CD4-positive, alpha-beta memory T cell (primary cell): ENCODE results near the gene SOX8. TPM values are rescaled to one million over a fixed set of nuclear protein-coding genes. Genes with fewer than 3 reads are reported as not detected.
"Not testable (repeated sequence)": the region's sequence is repeated elsewhere in the genome, so short reads cannot be mapped to it uniquely, and the experiment has no call there.

ENCODE experiments used
- CTCF ChIA-PET: fragments of 350-600 bp; sonication (Branson Sonifier 250); formaldehyde crosslinking; loops from one replicate; lab custom pipeline; 2021; ENCODE audit warnings: inconsistent platforms; ENCODE audit not compliant: partially characterized antibody; lab: Charles Lee
- POLR2A ChIA-PET: fragments of 350-600 bp; sonication (Branson Sonifier 250); formaldehyde crosslinking; loops from one replicate; lab custom pipeline; 2021; ENCODE audit not compliant: partially characterized antibody; lab: Charles Lee
- DNase-seq, 5 donors: peaks; one replicate each; pipeline versions ENCODE4 v3.0.0 to v3.0.0-alpha.2; 2020 to 2022; ENCODE audit warnings: mixed read lengths in 1 of 5
- H3K27ac ChIP-seq: one replicate; pipeline ENCODE4 v1.7.0; 2013; ENCODE audit warnings: low read depth, low read length
- H3K27me3 ChIP-seq: 2 replicates; pipeline ENCODE4 v1.7.0; 2013; ENCODE audit warnings: mild to moderate bottlenecking, low read length, moderate library complexity; ENCODE audit not compliant: insufficient read depth
- H3K36me3 ChIP-seq: 2 replicates; pipeline ENCODE4 v1.7.0; 2013; ENCODE audit warnings: mild to moderate bottlenecking, low read length, moderate library complexity; ENCODE audit not compliant: insufficient read depth
- H3K4me1 ChIP-seq: 2 replicates; pipeline ENCODE4 v1.7.0; 2013; ENCODE audit warnings: mild to moderate bottlenecking, low read length, moderate library complexity; ENCODE audit not compliant: insufficient read depth
- H3K4me3 ChIP-seq, 2 donors: one replicate each; pipeline ENCODE4 v1.7.0; 2013; ENCODE audit warnings: low read length in 2 of 2, mild to moderate bottlenecking in 1 of 2
- H3K9me3 ChIP-seq, 2 donors: one replicate each; pipeline ENCODE4 v1.7.0; 2013; ENCODE audit warnings: low read length in 2 of 2, control low read depth in 1 of 2; ENCODE audit not compliant: control insufficient read depth in 1 of 2
- H3K27ac Mint-ChIP-seq, 7 donors: one replicate each; pipeline ENCODE4 v1.8.0; 2020 to 2021; ENCODE audit warnings: mixed read lengths in 7 of 7, mild to moderate bottlenecking in 6 of 7, inconsistent platforms in 3 of 7, moderate library complexity in 3 of 7
- H3K27me3 Mint-ChIP-seq, 2 donors: one replicate each; pipeline ENCODE4 v1.8.0; 2020 to 2021; ENCODE audit warnings: mixed read lengths in 2 of 2
- H3K36me3 Mint-ChIP-seq, 2 donors: one replicate each; pipeline ENCODE4 v1.8.0; 2020 to 2021; ENCODE audit warnings: mixed read lengths in 2 of 2, inconsistent platforms in 1 of 2, mild to moderate bottlenecking in 1 of 2
- H3K4me1 Mint-ChIP-seq, 4 donors: one replicate each; pipeline ENCODE4 v1.8.0; 2020 to 2021; ENCODE audit warnings: mixed read lengths in 4 of 4, mild to moderate bottlenecking in 1 of 4
- H3K4me3 Mint-ChIP-seq, 8 donors: one replicate each; pipeline ENCODE4 v1.8.0; 2020 to 2021; ENCODE audit warnings: mixed read lengths in 8 of 8, mild to moderate bottlenecking in 7 of 8, moderate library complexity in 6 of 8, inconsistent platforms in 3 of 8
- H3K9me3 Mint-ChIP-seq, 8 donors: one replicate each; pipeline ENCODE4 v1.8.0; 2020 to 2021; ENCODE audit warnings: mixed read lengths in 8 of 8, mild to moderate bottlenecking in 5 of 8, inconsistent platforms in 3 of 8, moderate library complexity in 1 of 8
- intact Hi-C: fragments of 100-400 bp; cut with micrococcal nuclease; formaldehyde crosslinking; loops from one replicate; pipeline ENCODE4 v1.15.1; 2023
- polyA plus RNA-seq, 2 donors: library from polyadenylated mRNA; unstranded; fragments of 300-500 nt; fragmentation: Illumina TruSeq; gene quantifications; one replicate each; pipeline ENCODE4 v1.2.3, GENCODE V29; 2021
- total RNA-seq, 2 experiments: library from RNA; stranded (reverse); gene quantifications; one replicate each; pipeline ENCODE4 v1.2.3, GENCODE V29; 2021

The SOX8 gene
- total and polyA plus RNA-seq, 4 experiments from 2014 or later = 0.47 to 3.4 (median 2.4) TPM

GRCh38 chr16:953818-954217 lies 27.8 kb upstream of the SOX8 start:
- H3K4me1 ChIP-seq, intact Hi-C loops, H3K27ac Mint-ChIP-seq, H3K4me3 Mint-ChIP-seq, H3K27me3 ChIP-seq, H3K9me3 ChIP-seq, CTCF ChIA-PET, DNase-seq, H3K9me3 Mint-ChIP-seq, H3K27me3 Mint-ChIP-seq, H3K4me3 ChIP-seq, H3K27ac ChIP-seq: not testable (repeated sequence)
- POLR2A ChIA-PET = interaction anchor here (2.9 kb wide), 1 partner anchor 10 kb away, joined by 11 read pairs; no protein-coding TSS in a partner anchor
- H3K4me1 Mint-ChIP-seq = peaks cover 5 to 27% (median 11%) of the 10 kb centered on the region in 4 donors
- peaks cover 12 to 20% of the 10 kb centered on the region in 2 donors for H3K36me3 Mint-ChIP-seq
- H3K36me3 ChIP-seq = peaks cover 22% of the 10 kb centered on the region

DNA sequence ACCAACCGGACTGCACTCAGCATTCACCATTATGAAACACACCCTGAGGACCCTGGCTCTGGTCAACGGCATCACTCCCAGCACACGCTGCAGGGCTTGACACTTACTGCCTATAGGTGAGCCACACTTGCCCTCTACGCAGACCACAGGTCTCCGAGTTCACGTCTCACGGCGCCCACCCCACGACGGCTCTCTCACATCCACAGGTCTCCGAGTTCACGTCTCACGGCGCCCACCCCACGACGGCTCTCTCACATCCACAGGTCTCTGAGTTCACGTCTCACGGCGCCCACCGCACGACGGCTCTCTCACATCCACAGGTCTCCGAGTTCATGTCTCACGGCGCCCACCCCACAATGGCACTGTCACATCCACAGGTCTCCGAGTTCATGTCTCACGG lies 25.8 kb upstream of the SOX8 start:
- H3K4me3 ChIP-seq, intact Hi-C loops, H3K4me1 ChIP-seq, H3K9me3 Mint-ChIP-seq, CTCF ChIA-PET, H3K9me3 ChIP-seq, H3K4me3 Mint-ChIP-seq, POLR2A ChIA-PET, DNase-seq, H3K27me3 Mint-ChIP-seq, H3K27ac Mint-ChIP-seq, H3K27me3 ChIP-seq, H3K27ac ChIP-seq: not testable (repeated sequence)
- Mint-ChIP-seq H3K36me3 (peaks cover 12 to 20% of the 10 kb centered on the region in 2 donors), H3K4me1 (peaks cover 12 to 36% (median 15%) of the 10 kb centered on the region in 4 donors)
- peaks cover 22% of the 10 kb centered on the region for H3K36me3 ChIP-seq

DNA sequence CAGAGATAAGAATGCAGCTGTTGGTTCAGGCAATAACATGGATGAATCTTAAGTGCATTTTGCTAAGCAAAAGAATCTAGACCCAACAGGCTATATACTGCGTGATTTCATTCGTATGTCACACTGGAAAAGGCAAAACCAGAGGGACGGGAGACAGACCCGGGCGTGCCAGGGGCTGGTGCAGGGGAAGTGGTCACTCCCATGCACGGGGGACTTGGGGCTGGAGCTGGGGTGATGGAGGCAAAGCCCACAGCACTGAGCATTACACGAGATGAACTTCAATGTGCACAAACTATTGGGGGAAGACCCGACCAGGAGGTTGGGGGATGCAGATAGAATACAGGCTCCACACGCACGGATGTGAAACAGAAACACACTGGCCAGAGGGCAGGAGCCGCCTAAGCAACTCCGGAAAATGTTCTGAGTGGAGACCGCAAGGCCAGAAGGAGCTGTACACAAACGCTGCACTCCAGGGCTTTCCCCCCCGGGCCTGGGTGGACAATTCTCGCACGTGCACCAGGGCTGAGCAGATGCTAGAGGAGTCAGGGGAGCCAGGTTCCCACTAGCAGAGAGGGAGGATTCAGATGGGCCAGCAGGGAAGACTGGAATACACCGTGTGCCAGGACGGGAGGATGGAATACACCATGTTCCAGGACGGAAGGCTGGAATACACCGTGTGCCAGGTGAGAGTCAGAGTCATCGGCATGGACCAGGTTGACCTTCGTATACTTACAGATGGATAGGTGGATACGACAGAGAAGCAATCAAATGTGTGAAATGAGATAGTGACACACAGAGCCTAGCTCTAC lies 22.1 kb upstream of the SOX8 start:
- CTCF ChIA-PET = no interaction called here
- no peaks in the 10 kb centered on the region for H3K27me3 ChIP-seq
- POLR2A ChIA-PET = interaction anchor here (0.5 kb wide), 1 partner anchor 237 kb away, joined by 3 read pairs; no protein-coding TSS in a partner anchor
- H3K9me3 ChIP-seq = no peaks in the 10 kb centered on the region
- peaks cover 3 to 10% of the 10 kb centered on the region in 2 donors for H3K36me3 Mint-ChIP-seq
- intact Hi-C loops = loop anchor here (5.0 kb wide), 1 partner anchor 38 kb away; no protein-coding TSS in a partner anchor
- peaks cover 17 to 47% (median 26%) of the 10 kb centered on the region in 4 donors for H3K4me1 Mint-ChIP-seq
- peak overlapping the region in 3 of 7 donors; percentile 46 to 48 (median 46) for H3K27ac Mint-ChIP-seq
- DNase-seq = no peak
- H3K4me3 ChIP-seq = no peak overlapping the region
- no peak overlapping the region for H3K4me3 Mint-ChIP-seq
- peaks cover under 1% of the 10 kb centered on the region for H3K36me3 ChIP-seq
- no peaks in the 10 kb centered on the region for H3K27me3 Mint-ChIP-seq
- no peak overlapping the region for H3K27ac ChIP-seq
- H3K4me1 ChIP-seq = peaks cover 16% of the 10 kb centered on the region
- peaks cover 0 to 1% (median 0%) of the 10 kb centered on the region in 8 donors for H3K9me3 Mint-ChIP-seq

DNA sequence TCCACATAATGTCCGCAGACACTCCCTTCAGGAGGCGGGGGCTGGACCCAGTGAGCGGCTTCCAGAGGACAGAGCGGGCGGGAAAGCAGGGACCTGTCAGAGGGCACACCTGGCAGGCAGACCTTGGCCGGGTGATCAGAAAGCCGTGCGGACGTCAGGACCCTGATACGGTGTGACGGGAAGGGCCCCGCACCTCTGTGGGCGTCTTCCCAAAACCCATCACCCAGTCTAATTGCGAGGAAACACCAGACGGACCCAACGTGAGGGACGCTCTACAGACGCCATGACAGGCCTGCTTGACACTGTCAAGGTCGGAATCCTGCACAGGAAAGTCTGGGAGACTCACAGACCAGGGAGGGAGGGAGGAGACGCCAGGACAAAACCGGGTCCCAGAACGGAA lies 19.2 kb upstream of the SOX8 start:
- H3K4me1 ChIP-seq = peaks cover 26% of the 10 kb centered on the region
- H3K27me3 ChIP-seq = no peaks in the 10 kb centered on the region
- H3K9me3 ChIP-seq = no peaks in the 10 kb centered on the region
- no peak overlapping the region for H3K27ac ChIP-seq
- H3K27ac Mint-ChIP-seq = no peak overlapping the region
- CTCF ChIA-PET = no interaction called here
- H3K4me1 Mint-ChIP-seq = peaks cover 22 to 54% (median 39%) of the 10 kb centered on the region in 4 donors
- DNase-seq = no peak
- intact Hi-C loops = loop anchor here (5.0 kb wide), 1 partner anchor 35 kb away; no protein-coding TSS in a partner anchor
- H3K9me3 Mint-ChIP-seq = peaks cover 0 to 4% (median 0%) of the 10 kb centered on the region in 8 donors
- no peak overlapping the region for H3K4me3 ChIP-seq
- H3K4me3 Mint-ChIP-seq = peak overlapping the region in 1 of 8 donors; percentile 49
- no peaks in the 10 kb centered on the region for H3K36me3 ChIP-seq
- no peaks in the 10 kb centered on the region for H3K27me3 Mint-ChIP-seq
- POLR2A ChIA-PET = no interaction called here
- peaks cover 17 to 24% of the 10 kb centered on the region in 2 donors for H3K36me3 Mint-ChIP-seq

- Histone ChIP-seq H3K27ac (peak overlapping the region; percentile 70), H3K4me3 (peak overlapping the region; percentile 34 to 36), H3K36me3 (no peaks in the 10 kb centered on the region), H3K27me3 (no peaks in the 10 kb centered on the region), H3K4me1 (peaks cover 27% of the 10 kb centered on the region), H3K9me3 (no peaks in the 10 kb centered on the region)
- Mint-ChIP-seq H3K27me3 (no peaks in the 10 kb centered on the region), H3K4me3 (peak overlapping the region; percentile 69 to 88 (median 84)), H3K9me3 (peaks cover 0 to 4% (median 0%) of the 10 kb centered on the region in 8 donors), H3K4me1 (peaks cover 20 to 54% (median 38%) of the 10 kb centered on the region in 4 donors), H3K36me3 (peaks cover 20 to 25% of the 10 kb centered on the region in 2 donors), H3K27ac (peak overlapping the region; percentile 79 to 98 (median 95))
- no peak for DNase-seq
- POLR2A ChIA-PET = interaction anchor here (0.9 to 10.8 kb wide), 8 partner anchors 10 to 156 kb away, joined by 3 to 120 read pairs (median 9); partner anchors contain the start of gene SOX8
- intact Hi-C loops = loop anchor here (5.0 kb wide), 1 partner anchor 34 kb away; no protein-coding TSS in a partner anchor
- CTCF ChIA-PET = interaction anchor here (1.4 to 1.9 kb wide), 2 partner anchors 23 to 94 kb away, joined by 4 read pairs; no protein-coding TSS in a partner anchor
Observed at GRCh38 chr16:962901-963814, 18.4 kb upstream of the SOX8 start.

GRCh38 chr16:963913-964312 lies 17.7 kb upstream of the SOX8 start:
- peaks cover 0 to 4% (median 0%) of the 10 kb centered on the region in 8 donors for H3K9me3 Mint-ChIP-seq
- Histone ChIP-seq H3K27me3 (no peaks in the 10 kb centered on the region), H3K36me3 (no peaks in the 10 kb centered on the region), H3K9me3 (no peaks in the 10 kb centered on the region), H3K27ac (peak overlapping the region; percentile 70), H3K4me1 (peaks cover 35% of the 10 kb centered on the region), H3K4me3 (peak overlapping the region; percentile 34 to 36)
- ChIA-PET CTCF (interaction anchor here (1.2 to 1.9 kb wide), 6 partner anchors 17 to 251 kb away, joined by 3 to 9 read pairs (median 4); partner anchors contain the start of gene SOX8), POLR2A (interaction anchor here (0.9 to 10.8 kb wide), 10 partner anchors 10 to 157 kb away, joined by 3 to 120 read pairs (median 6); partner anchors contain the start of gene SOX8)
- H3K27ac Mint-ChIP-seq = peak overlapping the region; percentile 79 to 98 (median 95)
- DNase-seq = peak in 1 of 5 donors; percentile 12
- peak overlapping the region; percentile 69 to 88 (median 84) for H3K4me3 Mint-ChIP-seq
- peaks cover 25 to 27% of the 10 kb centered on the region in 2 donors for H3K36me3 Mint-ChIP-seq
- peaks cover 21 to 61% (median 44%) of the 10 kb centered on the region in 4 donors for H3K4me1 Mint-ChIP-seq
- intact Hi-C loops = loop anchor here (5.0 kb wide), 1 partner anchor 33 kb away; no protein-coding TSS in a partner anchor
- H3K27me3 Mint-ChIP-seq = no peaks in the 10 kb centered on the region
